Nephron progenitor cell (in vitro differentiated cells): ENCODE data around the gene ANKRD1.

ENCODE experiments used
- DNase-seq: peaks from one replicate; pipeline ENCODE4 v3.0.0; 2021
- H3K27ac Mint-ChIP-seq: 2 replicates; pipeline ENCODE4 v1.8.0; 2021; ENCODE audit warnings: mild to moderate bottlenecking, moderate library complexity, mixed read lengths
- H3K27me3 Mint-ChIP-seq: 2 replicates; pipeline ENCODE4 v1.8.0; 2021; ENCODE audit warnings: mild to moderate bottlenecking, low read depth, mixed read lengths; ENCODE audit not compliant: poor library complexity
- H3K36me3 Mint-ChIP-seq: 2 replicates; pipeline ENCODE4 v1.8.0; 2021; ENCODE audit warnings: low read depth, mixed read lengths
- H3K4me1 Mint-ChIP-seq: 2 replicates; pipeline ENCODE4 v1.8.0; 2021; ENCODE audit warnings: mixed read lengths
- H3K4me3 Mint-ChIP-seq: 2 replicates; pipeline ENCODE4 v1.8.0; 2021; ENCODE audit warnings: mild to moderate bottlenecking, moderate library complexity, mixed read lengths
- H3K9me3 Mint-ChIP-seq: 2 replicates; pipeline ENCODE4 v1.8.0; 2021; ENCODE audit warnings: mild to moderate bottlenecking, moderate library complexity, mixed read lengths
- TF ChIP-seq, protein P1 (sequence below): fragments of 200-600 bp; sonication (generic); IDR thresholded peaks from 2 replicates; pipeline ENCODE4 v1.5.0; 2021; ENCODE audit warnings: antibody characterized with exemption

ANKRD1 gene

DNA sequence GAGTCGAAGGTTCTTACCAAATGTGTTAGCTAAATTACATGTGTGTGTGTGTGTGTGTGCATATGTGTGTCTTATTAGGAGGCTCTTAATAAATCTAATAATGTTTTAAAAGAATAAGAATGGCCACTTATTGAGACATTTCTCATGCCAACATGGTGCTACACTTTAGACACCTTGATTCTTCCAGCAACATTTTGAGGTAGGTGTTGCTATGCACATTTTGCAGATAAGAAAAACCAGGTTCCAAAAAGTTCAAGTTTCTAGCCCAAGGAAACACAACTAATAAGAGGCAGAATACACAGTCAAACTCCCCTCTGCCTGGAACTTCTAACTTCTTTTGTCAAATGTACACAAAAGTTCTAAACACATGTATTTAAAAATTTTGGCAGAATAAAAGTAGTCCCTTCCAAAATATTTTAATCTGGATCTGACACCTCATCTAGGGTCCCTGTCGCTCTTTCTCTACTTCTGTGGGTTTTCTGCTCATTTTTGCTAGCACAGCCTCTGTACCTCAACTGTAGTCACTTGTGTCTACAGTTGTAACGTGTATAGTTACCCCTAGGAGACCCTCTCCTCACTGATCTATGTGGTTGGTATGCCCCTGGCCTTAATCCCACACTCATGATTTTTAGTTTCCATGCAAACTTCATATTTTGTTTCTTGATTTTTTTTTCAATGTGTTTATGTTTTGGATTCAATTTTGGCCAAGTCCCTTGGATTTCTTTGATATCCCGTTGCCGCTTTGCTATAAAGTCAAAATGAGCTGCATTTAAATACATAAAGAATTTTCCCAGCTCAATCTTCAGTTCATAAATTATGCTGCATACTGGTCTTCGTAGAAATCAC is 4.3 kb downstream of the ANKRD1 start:
- DNase-seq = no peak
- Mint-ChIP-seq H3K27me3 (peaks cover 4% of the 10 kb centered on the region), H3K36me3 (no peaks in the 10 kb centered on the region), H3K4me3 (no peak overlapping the region), H3K4me1 (peaks cover 28% of the 10 kb centered on the region), H3K9me3 (no peaks in the 10 kb centered on the region), H3K27ac (no peak overlapping the region)
- TF ChIP-seq, protein P1, sequence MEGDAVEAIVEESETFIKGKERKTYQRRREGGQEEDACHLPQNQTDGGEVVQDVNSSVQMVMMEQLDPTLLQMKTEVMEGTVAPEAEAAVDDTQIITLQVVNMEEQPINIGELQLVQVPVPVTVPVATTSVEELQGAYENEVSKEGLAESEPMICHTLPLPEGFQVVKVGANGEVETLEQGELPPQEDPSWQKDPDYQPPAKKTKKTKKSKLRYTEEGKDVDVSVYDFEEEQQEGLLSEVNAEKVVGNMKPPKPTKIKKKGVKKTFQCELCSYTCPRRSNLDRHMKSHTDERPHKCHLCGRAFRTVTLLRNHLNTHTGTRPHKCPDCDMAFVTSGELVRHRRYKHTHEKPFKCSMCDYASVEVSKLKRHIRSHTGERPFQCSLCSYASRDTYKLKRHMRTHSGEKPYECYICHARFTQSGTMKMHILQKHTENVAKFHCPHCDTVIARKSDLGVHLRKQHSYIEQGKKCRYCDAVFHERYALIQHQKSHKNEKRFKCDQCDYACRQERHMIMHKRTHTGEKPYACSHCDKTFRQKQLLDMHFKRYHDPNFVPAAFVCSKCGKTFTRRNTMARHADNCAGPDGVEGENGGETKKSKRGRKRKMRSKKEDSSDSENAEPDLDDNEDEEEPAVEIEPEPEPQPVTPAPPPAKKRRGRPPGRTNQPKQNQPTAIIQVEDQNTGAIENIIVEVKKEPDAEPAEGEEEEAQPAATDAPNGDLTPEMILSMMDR = no peak

DNA sequence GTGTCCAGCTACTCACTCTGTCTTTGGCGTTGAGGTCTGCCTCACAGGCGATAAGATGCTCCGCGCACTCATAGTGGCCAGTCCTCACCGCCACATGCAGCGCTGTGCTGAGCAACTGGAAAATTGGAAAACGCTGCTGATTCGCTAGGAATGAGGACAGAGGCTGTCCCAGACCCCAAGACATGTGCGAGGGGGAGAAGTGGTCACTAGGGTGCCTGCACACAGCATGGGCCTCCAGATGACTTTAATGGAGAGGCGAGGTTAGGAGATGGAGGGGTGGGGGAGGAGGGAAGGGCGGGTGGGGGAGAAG is 5.2 kb downstream of the ANKRD1 start:
- Mint-ChIP-seq H3K27ac (no peak overlapping the region), H3K9me3 (no peaks in the 10 kb centered on the region), H3K4me3 (no peak overlapping the region), H3K4me1 (peaks cover 21% of the 10 kb centered on the region), H3K27me3 (peaks cover 4% of the 10 kb centered on the region), H3K36me3 (no peaks in the 10 kb centered on the region)
- no peak for DNase-seq
- TF ChIP-seq, protein P1 = no peak

DNA sequence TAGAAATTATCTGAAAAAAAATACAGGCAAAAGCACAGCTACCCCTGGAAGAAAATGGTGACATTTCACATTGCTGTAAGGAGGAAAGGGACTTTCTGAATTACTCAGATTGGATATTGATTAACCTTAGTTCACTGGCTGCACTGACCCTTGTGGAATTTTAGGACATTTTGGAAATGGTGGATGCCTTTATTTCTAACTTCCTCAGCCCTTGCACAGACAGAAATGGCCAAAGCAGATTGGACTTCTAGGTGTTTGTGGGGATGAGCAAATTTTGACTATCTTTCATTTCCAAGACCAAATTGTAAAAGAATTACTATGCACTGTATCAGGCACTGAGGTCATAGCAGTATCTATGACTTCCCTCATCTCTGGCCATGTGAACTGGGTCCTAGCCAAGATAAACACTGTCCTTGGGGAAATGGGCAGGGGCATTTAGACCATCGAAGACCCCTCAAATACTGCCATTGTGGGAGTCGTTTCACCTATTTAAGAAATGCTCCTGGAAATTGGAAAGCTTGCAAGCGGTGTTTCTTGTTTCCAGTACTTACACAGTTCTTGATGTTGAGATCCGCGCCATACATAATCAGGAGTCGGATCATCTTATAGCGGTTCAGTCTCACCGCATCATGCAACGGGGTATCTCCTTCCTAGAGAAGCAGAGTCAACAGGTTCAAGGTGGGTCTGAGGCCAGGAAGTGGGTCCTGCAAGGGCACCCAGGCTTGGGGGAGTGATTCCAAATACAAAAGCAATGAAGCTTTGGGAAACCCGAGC is 5.7 kb downstream of the ANKRD1 start:
- Mint-ChIP-seq H3K27me3 (peaks cover 4% of the 10 kb centered on the region), H3K4me3 (no peak overlapping the region), H3K9me3 (peaks cover under 1% of the 10 kb centered on the region), H3K36me3 (no peaks in the 10 kb centered on the region), H3K4me1 (peaks cover 16% of the 10 kb centered on the region), H3K27ac (peak overlapping the region; percentile 18)
- no peak for DNase-seq
- TF ChIP-seq, protein P1 = no peak

DNA sequence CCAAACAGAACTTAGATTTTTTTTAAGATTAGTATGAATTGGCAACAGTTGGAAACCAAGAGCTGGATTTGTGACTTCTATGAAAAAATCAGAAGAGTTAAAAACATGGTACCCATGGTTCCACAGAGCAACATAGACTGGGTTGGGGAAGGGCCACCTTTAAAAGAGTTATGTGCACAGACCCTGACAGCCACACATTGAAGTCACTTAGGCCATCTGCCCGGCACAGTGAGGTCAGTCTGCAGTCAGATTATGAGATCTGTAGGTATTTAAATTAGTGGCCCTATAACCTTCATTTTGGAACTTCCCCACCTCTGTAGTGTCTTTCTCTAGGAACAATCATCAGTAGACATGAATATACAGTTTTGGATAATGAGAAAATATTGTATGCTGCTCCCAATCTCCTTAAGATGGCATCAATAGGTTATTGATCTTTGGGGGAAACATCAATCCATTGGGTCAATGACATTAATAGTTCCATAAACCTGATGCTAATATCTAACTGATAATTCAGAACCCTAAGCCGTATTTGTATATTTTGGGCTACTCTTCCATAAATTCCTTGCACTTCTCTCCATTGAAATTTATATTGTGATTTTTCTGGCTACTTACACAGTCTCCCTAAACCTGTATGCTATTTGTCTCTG is 7.0 kb downstream of the ANKRD1 start:
- TF ChIP-seq, protein P1 = no peak
- Mint-ChIP-seq H3K4me3 (no peak overlapping the region), H3K27me3 (peaks cover 4% of the 10 kb centered on the region), H3K9me3 (peaks cover 7% of the 10 kb centered on the region), H3K4me1 (peaks cover 11% of the 10 kb centered on the region), H3K36me3 (peaks cover 7% of the 10 kb centered on the region), H3K27ac (no peak overlapping the region)
- DNase-seq = no peak

DNA sequence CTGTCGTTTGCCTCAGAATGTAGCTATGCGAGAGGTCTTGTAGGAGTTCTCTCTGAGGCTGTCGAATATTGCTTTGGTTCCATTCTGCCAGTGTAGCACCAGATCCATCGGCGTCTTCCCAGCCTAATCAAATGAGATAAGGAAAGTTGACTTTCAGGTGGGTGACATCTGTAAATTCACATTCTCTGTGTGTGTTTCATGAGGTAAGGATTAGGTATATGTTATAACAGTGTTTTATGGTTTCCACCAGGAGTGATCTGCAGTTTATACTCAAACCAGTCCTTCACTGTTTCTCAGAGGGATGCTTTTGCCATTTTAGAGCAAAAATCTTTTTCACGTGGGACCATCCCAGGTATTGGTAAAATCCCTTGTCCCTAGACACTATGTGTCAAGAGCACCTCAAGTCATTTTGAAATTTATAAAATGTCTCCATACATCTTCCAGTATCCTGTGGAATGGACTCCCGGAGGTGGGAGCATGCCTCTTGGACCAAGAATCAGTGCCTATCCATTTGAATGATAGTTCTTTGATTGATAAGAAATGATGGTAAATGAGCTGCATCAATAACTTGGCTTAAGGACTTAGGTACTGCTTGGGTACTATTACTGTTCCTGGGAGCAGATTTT is 7.9 kb downstream of the ANKRD1 start:
- no peak overlapping the region for H3K27ac Mint-ChIP-seq

More for the DNA sequence above, 7.9 kb downstream of the ANKRD1 start:
- Mint-ChIP-seq H3K27me3 (peaks cover 4% of the 10 kb centered on the region), H3K36me3 (peaks cover 16% of the 10 kb centered on the region), H3K4me3 (no peak overlapping the region), H3K4me1 (peaks cover 11% of the 10 kb centered on the region), H3K9me3 (peaks cover 7% of the 10 kb centered on the region)
- TF ChIP-seq, protein P1 = no peak
- DNase-seq = no peak
